HG02642 (cell line): Measurements from ENCODE around the gene LRCOL1.

Experiments used
- ATAC-seq: cut with Tn5 transposase; IDR thresholded peaks from one replicate; pipeline ENCODE4 v1.9.1; 2021; ENCODE audit warnings: mild to moderate bottlenecking; ENCODE audit not compliant: unreplicated experiment, poor library complexity

The LRCOL1 gene

GRCh38 chr12:132637811-132638210, 27.4 kb upstream of the LRCOL1 start:
- no peak for ATAC-seq

GRCh38 chr12:132635076-132635955, 24.9 kb upstream of the LRCOL1 start:
- no peak for ATAC-seq

GRCh38 chr12:132634411-132634990, 24.1 kb upstream of the LRCOL1 start:
- ATAC-seq, result no peak

GRCh38 chr12:132633901-132634300, 23.5 kb upstream of the LRCOL1 start:
- ATAC-seq, result no peak

GRCh38 chr12:132633398-132633797, 23.0 kb upstream of the LRCOL1 start:
- ATAC-seq, result no peak

- ATAC-seq, result no peak
Measured at GRCh38 chr12:132632521-132633228, 22.3 kb upstream of the LRCOL1 start.

- no peak for ATAC-seq
Measured at GRCh38 chr12:132631666-132632065, 21.3 kb upstream of the LRCOL1 start.

- no peak for ATAC-seq
Measured at GRCh38 chr12:132630672-132631071, 20.3 kb upstream of the LRCOL1 start.

GRCh38 chr12:132629330-132629729, 18.9 kb upstream of the LRCOL1 start:
- no peak for ATAC-seq

GRCh38 chr12:132625731-132626430, 15.5 kb upstream of the LRCOL1 start:
- no peak for ATAC-seq

- no peak for ATAC-seq
Measured at GRCh38 chr12:132624910-132625630, 14.7 kb upstream of the LRCOL1 start.

- ATAC-seq, result no peak
Measured at GRCh38 chr12:132624186-132624855, 13.9 kb upstream of the LRCOL1 start.

- no peak for ATAC-seq
Measured at GRCh38 chr12:132623072-132623869, 12.9 kb upstream of the LRCOL1 start.

GRCh38 chr12:132622437-132623071, 12.2 kb upstream of the LRCOL1 start:
- no peak for ATAC-seq

GRCh38 chr12:132621657-132622435, 11.5 kb upstream of the LRCOL1 start:
- no peak for ATAC-seq

- ATAC-seq, result no peak
Measured at GRCh38 chr12:132620899-132621656, 10.7 kb upstream of the LRCOL1 start.
